ENCODE results near the gene CCL18.
"Not testable (repeated sequence)": the region's sequence is repeated elsewhere in the genome, so short reads cannot be mapped to it uniquely, and the experiment has no call there.

CCL18 gene

DNA sequence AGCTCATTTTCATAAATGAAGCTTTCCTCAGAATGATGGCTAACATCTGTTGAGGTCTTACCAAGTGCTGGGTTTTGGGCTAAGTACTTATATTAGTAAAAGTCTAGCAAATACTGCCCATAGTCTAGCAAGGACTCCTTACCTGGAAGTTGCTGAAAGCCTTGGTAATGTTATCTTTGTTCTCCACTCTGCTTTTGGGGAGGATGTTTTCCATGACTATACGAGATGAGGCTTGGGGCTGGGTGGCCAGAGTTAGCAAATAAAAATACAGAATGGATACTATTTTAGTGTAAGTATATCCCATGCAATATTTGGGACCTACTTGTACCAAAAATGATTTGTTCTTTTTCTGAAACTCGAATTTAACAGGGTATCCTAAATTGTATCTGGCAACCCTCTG lies 7.7 kb downstream of the CCL18 start:
- DNase-seq (ENCODE audit: low spot score): no peak

DNA sequence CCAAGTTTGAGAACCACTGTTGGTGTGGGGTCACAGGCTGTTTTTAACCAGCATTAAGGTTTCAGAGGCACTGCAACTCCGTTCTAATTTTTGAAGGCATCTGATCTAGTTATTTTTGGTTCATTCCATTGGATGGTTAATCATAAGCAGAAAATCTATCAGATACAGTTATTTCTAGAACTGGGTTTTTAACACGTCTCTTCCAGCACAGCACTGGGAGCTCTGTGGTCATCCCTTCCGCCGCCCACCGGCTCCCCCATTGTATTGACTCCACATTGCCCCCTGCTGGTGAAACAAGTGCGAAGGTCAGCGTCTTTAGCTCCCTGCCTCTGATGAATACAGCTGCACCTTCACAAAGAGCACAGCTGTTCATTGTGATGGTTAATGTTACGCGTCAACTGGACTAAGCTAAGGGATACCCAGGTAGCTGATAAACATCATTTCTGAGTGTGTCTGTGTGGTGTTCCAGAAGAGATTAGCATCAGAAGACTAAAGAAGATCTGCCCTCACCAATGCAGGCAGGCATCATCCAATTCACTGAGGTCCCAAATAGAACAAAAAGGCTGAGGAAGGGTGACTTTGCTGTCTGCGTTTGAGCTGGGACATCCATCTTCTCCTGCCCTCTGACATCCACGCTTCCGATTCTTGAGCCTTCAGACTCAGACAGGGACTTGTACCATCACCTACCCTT lies 8.5 kb downstream of the CCL18 start:
- peak; percentile 36 for DNase-seq (ENCODE audit: low spot score)

DNA sequence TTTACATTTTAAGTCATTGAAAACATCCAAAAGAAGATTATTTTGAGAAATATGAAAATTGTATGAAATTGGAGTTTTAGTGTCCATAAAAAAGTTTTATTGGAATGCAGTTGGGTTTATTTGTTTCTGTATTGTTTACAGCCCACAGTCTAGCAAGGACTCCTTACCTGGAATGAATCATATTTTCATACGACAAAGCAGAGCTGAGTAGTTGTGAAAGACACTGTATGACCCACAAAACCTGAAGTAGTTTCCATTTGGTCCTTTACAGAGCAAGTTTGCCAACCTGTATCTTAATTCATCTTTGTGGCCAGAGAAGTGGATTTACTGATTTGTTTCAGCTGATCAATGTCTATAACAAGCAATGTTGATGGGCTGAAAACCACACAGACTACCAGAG lies 10.3 kb downstream of the CCL18 start:
- DNase-seq (ENCODE audit: low spot score): no peak

DNA sequence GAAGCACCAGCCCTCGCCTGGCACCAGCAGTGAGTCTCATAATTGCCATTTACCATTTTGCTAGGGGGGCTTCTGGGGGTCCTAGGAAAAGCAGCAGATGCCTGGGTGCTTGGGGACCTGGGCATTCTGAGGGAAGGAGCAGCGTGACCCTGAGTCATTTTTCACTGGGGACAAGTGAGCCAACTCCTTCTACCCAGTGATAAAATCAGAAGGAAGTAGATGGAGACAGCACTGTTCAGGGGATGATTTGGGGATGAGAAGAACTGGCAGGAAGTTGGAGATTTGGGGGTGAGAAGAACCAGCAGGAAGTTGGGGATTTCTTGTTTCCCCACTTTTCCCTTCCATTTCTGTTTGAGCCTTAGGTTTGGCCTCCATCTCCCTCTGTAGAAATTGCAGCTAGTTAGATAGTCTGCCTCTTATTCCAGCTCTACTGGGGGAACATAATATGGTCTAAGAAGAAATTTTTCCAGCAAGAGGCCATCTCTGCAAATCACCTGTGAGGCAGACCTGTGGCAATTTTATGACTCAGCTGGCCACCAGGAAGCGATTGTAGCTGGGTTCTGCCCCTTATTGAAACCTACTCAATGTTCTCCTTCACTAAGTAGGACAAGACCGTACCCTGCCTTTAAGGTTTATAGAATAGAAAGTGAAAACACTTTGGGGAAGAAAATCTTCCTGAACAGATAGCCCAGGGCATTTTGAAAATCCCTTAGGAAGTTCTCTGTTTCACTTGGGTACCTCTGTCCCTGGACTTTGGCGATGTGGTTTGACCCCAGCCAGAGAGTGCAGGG lies 17.8 kb downstream of the CCL18 start:
- not testable (repeated sequence) for DNase-seq (ENCODE audit: low spot score)

DNA sequence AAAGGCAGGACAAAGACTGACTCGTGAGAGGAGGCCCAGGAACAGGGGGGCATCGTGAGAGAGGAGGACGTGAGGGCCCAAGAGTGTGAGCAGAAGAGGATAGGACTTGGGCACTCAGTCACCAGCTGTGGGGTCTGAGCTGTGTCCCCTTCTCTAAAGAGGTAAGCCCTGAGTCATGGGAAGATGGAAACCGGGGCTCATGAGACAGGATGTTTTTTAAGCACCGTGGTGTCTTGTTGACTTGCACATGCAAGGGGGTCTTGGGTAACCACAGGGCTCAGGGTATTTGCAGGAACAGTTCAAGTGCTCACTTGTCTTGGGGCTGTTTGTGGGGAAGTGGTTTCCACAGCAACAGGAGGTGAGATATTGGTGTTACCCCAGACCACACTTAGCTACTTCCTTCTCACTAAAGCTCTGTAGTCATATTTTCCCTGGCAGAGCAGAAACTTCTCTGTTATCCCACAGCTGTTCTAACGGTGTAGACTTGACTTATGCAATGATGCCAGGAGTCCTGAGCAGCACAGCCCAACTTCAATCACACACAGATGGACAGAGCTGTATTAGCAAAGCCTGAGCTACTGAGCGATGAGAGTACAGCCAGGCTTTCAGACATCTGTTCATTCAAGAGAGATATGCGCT lies 18.5 kb downstream of the CCL18 start:
- peak; percentile 44 for DNase-seq (ENCODE audit: low spot score)

DNA sequence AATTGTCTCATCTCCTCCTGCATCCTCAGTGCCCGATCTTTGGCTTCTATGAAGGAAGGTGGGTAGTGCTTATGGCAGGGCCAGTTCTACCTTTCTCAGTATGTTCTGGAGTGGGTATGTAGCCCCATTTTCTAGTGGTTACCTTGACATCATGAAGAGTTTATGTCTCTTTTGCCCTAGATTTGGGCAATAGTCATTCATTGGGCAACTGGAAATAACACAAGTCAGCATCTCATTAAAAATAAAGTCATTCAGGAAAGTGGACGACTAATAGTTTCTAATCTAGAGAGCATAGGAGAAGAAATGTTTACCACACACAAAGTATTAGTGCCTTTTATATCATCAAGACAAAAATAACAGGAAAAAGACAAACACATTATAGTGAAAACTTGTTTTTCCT lies 19.6 kb downstream of the CCL18 start:
- not testable (repeated sequence) for DNase-seq (ENCODE audit: low spot score)

DNA sequence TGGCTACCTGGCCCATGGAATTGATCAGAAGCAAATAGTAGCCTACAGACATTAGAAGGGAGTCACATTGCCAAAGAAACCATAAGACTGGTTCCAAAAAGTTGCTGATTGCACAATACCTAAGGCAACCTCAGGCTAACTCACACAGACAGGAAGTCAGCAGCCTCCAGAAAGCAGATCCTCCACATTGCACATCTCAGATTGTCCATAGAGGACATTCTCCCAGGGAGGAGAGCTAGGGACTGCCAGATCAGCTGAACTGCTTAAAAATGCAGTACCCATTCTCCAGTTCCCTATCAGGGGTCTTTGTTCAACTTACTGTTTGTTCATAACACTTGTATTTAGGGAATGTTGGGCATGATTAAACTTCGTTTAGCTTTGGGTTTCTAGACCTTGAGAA lies 21.7 kb downstream of the CCL18 start:
- peak; percentile 55 for DNase-seq (ENCODE audit: low spot score)

DNA sequence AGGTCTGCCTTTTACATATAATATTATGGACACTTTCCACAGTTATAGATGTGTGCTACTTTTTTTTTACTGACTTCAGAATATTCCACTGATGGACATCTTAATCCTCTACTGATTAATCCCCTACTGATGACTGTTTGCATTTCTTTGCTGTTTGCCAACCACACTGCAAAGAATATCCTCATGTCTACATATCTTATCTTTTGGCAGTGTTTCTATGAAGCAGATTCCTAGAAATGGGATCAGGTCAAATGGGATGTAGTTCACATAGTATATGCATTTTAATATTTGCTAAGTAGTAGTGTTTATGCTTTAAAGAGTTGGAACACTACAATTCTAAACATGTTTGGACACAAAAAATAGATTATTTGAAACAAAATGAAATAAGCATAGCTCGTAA lies 22.7 kb downstream of the CCL18 start:
- DNase-seq (ENCODE audit: low spot score): no peak

DNA sequence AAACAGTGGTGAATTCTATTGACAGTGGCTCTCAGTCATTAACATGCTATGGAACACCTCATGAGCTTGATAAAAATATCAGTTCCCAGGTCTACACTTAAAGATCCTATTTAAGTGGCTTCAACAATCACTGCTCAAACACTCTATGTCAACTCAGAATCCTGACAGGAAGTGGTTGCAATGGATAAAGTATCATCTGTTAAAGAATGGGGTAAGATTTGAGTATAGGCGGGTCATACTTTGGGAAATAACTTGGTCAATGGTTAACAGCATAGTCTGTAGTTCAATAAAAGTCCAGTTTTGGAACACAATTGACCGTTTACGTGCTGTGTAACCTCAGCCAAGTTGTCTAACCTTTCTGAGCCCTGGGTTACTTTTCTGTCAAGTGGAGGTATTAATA lies 23.4 kb downstream of the CCL18 start:
- DNase-seq (ENCODE audit: low spot score): not testable (repeated sequence)

DNA sequence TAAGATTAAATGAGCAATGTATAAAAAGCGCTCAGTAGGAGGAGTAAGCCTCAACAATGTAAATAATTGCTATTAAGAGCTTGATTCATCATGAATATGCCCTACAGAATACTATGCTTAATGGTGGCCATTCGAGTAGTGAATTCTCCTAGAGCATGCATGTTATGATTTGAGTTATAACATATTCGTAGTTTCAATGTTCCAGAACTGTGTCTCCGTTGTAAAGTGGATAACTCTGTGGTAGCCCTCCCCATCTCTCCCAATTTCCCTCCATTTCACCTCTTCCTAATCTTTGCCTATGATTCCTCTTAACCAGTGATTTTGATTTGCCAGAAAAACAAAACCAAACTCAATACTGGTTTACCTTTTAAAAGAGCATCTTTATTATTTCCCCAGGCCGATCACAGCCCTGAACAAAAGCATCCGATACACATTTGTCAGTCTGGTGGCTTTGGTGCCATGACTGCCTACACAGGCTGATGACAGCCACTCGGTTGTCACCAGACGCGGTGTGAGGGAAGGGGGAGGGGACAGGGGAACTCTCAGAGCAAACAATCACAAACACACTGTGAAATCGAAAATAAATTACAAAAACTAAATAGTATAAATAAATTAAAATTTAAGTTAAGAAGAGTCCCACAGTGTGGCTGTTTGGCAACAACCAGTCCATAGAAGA lies 24.0 kb downstream of the CCL18 start:
- DNase-seq (ENCODE audit: low spot score): not testable (repeated sequence)

DNA sequence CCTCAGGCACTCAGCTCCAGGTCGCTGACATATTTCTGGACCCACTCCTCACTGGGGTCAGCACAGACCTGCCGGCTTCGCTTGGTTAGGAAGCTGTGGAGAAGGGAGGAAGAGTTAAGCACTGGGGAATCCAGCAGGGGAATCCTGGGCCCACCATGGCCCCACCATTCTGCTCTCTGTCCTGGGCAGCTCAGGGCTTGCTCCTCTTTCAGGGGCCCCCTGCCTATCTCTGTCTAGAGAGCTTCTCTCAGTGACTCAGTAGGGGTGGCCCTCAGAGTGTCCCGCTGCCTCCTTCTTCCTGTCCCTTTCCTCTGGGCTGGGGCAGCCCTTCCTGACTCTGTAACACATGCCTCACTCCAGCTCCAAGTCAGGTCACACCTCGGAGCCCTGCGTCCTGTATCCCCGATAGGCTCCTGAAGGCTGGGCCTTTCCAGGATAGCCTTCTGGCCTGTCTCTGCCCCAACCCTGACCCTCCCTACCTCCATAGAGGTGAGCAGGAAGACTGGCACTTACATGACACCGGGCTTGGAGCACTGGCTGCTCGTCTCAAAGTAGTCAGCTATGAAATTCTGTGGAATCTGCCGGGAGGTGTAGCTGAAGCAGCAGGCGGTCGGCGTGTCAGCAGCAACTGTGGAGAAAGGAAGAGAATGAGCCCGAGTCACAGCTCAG lies 24.7 kb downstream of the CCL18 start:
- DNase-seq (ENCODE audit: low spot score): no peak

DNA sequence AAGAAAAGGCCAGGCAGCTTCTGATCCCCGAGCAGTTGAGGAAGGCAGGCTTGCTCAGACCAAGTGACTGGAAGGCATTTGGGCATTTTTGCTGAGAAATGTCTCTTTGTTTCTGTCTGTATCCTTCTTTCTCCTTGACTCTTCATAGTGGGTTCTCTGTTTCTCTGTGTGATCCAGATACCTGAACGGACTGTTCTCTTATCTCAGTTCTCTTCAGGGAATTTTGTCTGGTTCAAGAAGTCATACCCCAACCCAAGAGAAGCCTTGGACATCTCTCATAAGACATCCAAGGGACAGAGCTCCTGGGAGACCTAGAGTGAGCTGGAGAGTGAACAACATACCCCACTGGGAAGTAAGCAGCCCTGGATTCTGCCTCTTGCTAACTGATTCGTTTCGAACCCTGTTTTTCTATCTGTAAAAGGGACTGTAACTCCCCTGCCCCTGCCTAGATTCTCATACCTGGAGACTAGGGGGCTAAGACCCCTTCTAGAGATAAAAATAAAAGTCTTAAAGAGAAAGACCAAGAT lies 25.3 kb downstream of the CCL18 start:
- no peak for DNase-seq (ENCODE audit: low spot score)

DNA sequence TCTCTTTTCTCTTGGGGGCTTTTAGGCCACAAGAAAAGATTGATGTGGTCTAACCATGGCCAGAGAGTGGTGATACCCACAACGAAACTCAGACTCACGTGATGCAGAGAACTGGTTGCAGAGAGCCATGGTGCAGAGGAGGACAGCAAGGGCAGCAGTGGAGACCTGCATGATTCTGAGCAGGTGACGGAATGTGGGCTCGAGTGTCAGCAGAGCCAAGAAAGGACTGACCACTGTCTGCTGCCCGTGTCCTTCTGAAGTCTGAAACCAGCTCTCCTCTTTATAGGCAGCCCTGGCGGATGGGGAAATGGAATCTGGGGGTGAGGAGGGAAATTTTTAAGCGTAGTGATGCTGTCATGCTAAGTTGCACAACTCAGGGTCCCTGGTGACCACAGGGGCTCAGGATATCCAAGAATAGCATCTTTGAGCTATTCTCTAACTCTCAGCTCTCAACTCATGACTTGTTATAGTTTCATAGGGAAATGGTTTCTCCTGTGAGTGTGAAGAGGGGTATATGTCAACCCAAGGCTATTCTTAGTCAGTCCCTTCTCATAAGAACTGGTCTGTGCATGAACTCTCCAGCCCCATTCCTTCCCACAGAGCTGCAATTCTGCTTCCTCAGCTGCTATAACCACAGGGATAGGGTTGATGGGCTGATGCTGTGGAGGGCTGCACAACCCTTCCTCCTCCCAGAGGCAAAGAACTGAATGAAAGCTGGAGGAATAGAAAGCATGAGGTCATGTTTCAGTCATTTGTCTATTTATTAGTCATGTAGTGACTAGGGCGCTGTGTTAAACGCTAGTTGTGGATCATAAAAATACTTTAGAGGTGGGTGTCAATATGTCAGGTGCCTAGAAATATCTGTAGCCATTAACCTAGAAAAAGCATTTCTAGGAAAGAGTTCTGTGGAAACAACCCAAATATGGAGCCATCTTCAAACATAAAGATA lies 26.1 kb downstream of the CCL18 start, which contains the start of gene CCL3:
CCL3 (minus strand) TSS at position 256 of the 949 bp plus-strand sequence; CDS start at position 171, 85 bp downstream.
- peak; percentile 82 for DNase-seq (ENCODE audit: low spot score)

DNA sequence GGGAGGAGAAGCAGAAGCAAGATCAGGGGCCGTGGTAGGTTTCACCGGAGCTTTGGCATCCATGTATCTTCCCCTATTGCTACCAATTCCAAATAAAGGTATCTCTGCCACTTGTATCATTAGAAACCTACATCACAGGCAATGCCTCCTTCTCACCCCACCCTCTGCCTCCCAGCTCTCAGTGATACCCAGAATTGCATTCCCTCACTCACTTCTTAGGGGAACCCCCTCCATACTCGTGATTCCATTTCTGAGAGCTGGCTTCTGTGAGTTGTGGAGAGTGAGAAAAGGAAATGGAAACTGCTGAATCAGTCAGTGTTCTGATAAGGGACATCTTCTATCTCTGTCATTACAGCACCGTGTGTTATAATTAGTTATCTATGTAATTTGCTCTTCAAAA lies 28.2 kb downstream of the CCL18 start:
- peak; percentile 54 for DNase-seq (ENCODE audit: low spot score)

DNA sequence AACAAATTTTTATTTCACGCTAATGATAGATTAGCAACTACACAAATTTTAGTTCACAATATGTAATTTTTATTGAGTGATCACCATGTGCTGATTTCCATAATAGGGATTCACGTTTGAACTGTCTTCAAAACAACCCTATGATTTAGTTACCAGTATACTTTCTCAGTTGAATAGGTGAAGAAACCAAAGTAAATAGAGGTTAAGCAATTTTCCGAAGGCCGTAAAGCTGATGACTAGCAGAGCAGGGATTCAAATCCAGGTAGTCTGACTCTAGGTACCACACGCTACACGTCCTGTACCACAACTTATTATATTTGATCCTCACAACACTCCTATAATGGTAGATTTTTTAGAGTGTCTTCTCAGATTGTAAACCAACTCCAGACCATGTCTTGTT lies 28.6 kb downstream of the CCL18 start:
- DNase-seq (ENCODE audit: low spot score): not testable (repeated sequence)

DNA sequence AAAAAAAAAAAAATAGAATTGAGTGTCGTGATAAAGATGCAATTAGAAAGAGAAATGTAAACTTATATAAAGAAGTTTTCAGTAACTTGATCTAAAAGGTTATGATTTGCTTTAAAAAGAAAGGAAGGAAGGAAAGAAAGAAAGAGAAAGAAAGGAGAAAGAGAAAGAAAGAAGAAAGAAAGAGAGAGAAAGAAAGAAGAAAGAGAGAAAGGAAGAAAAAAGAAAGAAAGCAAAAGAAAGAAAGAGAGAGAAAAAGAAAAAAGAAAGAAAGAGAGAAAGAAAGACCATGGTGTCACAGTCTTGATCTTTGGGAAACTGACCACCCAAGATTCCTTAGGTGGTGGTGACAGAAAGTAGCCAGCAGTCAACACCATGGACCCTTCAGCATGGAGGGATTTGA lies 30.2 kb downstream of the CCL18 start:
- DNase-seq (ENCODE audit: low spot score): no peak

DNA sequence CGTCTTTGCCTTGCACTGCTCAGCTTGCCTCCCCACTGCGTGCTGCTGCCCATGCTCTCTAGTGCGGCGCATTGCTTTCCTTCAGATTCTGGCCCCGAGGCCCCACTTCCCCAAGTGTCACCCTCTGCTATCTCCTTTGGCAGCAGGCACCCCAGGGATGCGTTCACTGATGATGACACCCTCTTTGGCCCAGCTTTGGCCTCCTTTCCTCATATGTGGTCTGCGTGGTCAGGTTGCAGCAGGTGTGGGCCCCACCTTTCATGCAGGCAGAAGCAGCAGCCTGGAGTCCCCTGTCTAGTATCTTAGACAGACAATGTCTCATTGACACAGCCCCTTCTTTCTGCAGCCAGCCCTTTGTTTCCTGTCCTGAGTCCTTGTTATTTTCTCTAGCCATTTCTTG lies 30.7 kb downstream of the CCL18 start:
- DNase-seq (ENCODE audit: low spot score): no peak

DNA sequence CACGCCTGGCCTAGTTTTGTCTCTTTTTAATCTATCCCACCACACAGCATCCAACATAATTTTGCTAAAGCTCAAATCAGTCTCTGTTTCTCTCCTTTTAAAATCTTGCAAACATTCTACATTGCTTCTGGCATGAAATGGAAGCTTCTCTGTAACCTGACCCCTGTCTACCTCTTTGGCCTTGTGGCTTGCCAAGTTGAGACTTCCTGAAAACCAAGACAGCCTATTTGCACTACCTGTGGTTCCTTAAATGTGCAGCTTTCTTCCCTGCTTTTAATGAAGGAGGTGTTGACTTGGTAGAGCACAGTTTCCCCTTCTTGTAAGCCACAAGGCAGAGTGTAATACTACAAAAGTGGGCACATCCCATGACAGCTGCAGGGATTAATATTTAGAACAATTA lies 31.9 kb downstream of the CCL18 start:
- DNase-seq (ENCODE audit: low spot score): no peak

DNA sequence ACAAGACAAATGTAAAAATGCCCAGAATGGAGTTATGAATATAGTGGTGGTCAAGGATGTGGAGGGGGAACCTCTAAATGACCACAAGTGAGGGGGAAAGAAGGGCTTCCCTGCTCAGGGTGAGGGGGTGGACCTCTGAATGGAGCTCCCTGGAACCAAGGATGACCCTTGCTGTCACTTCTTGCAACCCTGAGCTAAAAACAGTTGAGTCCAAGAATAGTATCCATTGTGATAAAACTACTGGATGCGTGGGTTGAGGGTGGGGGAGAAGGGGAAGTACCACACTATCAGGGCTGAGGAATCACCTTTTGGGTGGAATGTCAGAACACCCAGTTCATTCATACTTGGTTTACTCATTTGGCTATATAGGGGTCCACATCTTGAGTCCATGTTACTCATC lies 34.9 kb downstream of the CCL18 start:
- DNase-seq (ENCODE audit: low spot score): not testable (repeated sequence)

DNA sequence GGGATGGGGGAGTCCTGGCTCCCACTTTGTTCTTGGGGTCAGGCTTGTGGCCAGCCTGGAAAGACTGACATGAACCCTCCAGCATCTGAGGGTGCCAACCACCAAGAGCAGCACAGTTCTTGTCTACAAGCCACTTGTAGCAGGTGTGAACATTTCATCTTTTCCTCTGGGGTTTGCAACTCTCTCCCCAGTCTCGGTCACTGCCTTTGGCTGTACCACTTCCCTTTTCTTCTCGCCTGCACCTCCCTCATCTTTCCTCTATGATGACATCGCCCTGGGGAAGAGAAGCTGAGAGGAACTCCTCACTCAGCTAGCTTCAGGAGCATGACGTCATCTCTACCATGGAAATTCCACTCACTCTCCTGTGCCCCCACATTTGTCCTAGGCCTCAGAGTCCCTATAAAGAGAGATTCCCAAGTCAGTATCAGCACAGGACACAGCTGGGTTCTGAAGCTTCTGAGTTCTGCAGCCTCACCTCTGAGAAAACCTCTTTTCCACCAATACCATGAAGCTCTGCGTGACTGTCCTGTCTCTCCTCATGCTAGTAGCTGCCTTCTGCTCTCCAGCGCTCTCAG lies 39.4 kb downstream of the CCL18 start, which contains the start of gene CCL4:
CCL4 (plus strand) TSS at position 427 of the 575 bp plus-strand sequence; CDS start at position 506, 79 bp downstream.
- DNase-seq (ENCODE audit: low spot score): peak; percentile 32

Data from pons (tissue), 1 donor.